ENCODE results near the gene EPHA3. TPM values are rescaled to one million over a fixed set of nuclear protein-coding genes. Genes with fewer than 3 reads are reported as not detected.

The EPHA3 gene
- total and polyA plus RNA-seq, 9 of the 15 experiments (the other 6 are each of a cell fraction or from before 2014, with no cell fraction given): not detected

DNA sequence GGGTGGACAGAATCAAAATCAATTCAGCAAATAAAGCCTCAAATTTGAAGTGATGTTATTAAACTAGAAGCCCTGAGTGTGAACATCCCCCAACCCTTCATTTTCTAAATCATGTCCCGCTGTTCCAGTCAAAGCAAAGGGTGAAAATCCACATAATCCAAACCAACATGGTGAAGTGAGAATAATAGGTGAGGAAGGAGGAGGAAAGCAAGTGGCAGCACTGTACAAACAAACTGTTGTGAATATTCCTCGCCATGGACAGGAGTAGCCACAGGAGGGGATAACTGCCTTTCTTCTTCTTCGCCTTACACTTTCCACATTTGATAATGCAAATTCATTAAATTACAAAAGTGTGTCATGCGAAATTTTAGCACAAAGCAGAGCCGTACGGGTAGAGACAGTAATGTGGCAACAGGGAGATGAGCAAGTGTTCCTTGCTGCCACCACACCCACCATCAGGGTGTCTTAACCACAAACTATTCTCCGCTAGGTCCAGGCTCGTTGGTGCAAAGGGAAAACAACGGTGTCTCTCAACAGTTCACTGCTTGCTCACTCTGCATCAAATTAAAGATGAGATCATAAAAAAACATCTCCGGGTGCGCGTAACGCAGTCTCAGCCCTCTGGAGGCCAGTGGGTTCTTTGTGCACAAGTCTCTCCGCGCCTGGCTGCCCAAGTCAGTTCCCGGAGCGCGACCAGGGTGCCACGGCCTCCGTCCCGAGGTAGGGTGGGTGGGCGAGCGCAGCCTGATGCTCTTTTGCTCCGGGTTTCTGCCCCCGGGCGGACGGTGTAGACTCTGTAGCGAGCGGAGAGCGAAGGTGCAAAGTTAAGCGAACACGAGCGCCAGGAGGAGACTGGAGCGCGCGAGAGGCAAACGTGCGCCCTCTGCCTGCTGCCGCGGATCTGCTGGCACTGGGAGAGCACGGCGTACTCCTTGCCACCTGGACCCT lies 6.7 kb downstream of the EPHA3 start:
- H3K9ac ChIP-seq (ENCODE audit: insufficient read depth in 1 of 2, low read depth in 2 of 2, low read length in 2 of 2): no peak overlapping the region
- no peaks in the 10 kb centered on the region for H3K9me1 ChIP-seq (ENCODE audit: control insufficient read depth, insufficient read depth, low read length)
- TF ChIP-seq MAFK (IDR thresholded peaks at IDR 0.05; ENCODE audit: low read length) (no peak), RAD21 (CRISPR knock-in tag; conservative IDR thresholded peaks at IDR 0.05 in 1 of 2, IDR thresholded peaks at IDR 0.05 in 1 of 2) (peak in 1 of 2 experiments; percentile 12; a peak in 1 of 4 replicates)
- in situ Hi-C loops (cut with MboI): no loop called here
- DNase-seq (ENCODE audit: extremely low read depth in 1 of 4, low spot score in 3 of 4) (peak in 1 of 4 experiments; percentile 1), FAIRE-seq (no peak), ATAC-seq (no peak)
- intact Hi-C loops (cut with micrococcal nuclease): no loop called here
- H3K79me2 ChIP-seq (ENCODE audit: control insufficient read depth, insufficient read depth, low read length): no peaks in the 10 kb centered on the region
- no peaks in the 10 kb centered on the region for H4K20me1 ChIP-seq (replicated peaks; ENCODE audit: control insufficient read depth, insufficient read depth, low read length)
- H2AFZ ChIP-seq (ENCODE audit: low read depth, low read length): no peak overlapping the region
- no peak overlapping the region for H3K4me2 ChIP-seq (ENCODE audit: insufficient read depth, low read length)
- H3K27me3 ChIP-seq (ENCODE audit: control insufficient read depth in 2 of 2, insufficient read depth in 2 of 2, low read length in 2 of 2): no peaks in the 10 kb centered on the region
- H3K4me3 ChIP-seq: no peak overlapping the region
- H3K9me3 ChIP-seq (replicated peaks; ENCODE audit: control insufficient read depth, insufficient read depth, low read depth, low read length): no peaks in the 10 kb centered on the region
- ChIA-PET CTCF (ENCODE audit: low intra/inter-chr PET ratio) (no interaction called here), POLR2A (no interaction called here)
- BruUV-seq (replicated peaks): no TSS peak
- 1% methylated on average over 35 of the region's 42 CpGs for WGBS (ENCODE audit: insufficient coverage, low coverage, missing lambda C conversion rate)
- H3K4me1 ChIP-seq (replicated peaks in 1 of 2; ENCODE audit: control insufficient read depth in 2 of 2, insufficient read depth in 2 of 2, low read length in 2 of 2): no peaks in the 10 kb centered on the region
- no peak overlapping the region for H3K27ac ChIP-seq (ENCODE audit: extremely low read depth, low read depth, low read length)
- no peaks in the 10 kb centered on the region for H3K36me3 ChIP-seq (ENCODE audit: control insufficient read depth, insufficient read depth, low read length)

DNA sequence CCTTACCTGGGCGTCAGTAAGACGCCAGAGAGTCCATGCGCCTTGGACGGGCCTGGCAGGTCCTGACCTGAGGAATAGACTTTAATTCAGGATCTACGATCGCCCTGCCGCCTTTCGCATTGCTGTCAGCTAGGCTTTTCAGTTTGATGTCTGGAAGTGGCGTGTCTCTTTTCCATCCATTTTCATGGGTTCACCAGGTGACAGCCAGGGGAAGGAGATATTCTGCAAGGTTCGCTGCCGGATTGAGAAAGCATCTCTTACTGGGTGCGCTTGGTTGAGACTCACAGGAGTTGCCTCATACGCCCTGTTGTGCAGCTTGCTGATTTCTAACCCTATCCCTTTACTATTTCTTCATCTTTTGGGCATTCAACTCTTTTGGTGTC lies 7.4 kb downstream of the EPHA3 start:
- FAIRE-seq (no peak), DNase-seq (ENCODE audit: extremely low read depth in 1 of 4, low spot score in 3 of 4) (no peak), ATAC-seq (no peak)
- intact Hi-C loops (cut with micrococcal nuclease): no loop called here
- no peaks in the 10 kb centered on the region for H3K79me2 ChIP-seq (ENCODE audit: control insufficient read depth, insufficient read depth, low read length)
- no peak overlapping the region for H3K27ac ChIP-seq (ENCODE audit: extremely low read depth, low read depth, low read length)
- H3K27me3 ChIP-seq (ENCODE audit: control insufficient read depth in 2 of 2, insufficient read depth in 2 of 2, low read length in 2 of 2): no peaks in the 10 kb centered on the region
- ChIA-PET POLR2A (no interaction called here), CTCF (ENCODE audit: low intra/inter-chr PET ratio) (no interaction called here)
- H2AFZ ChIP-seq (ENCODE audit: low read depth, low read length): no peak overlapping the region
- WGBS (ENCODE audit: insufficient coverage, low coverage, missing lambda C conversion rate): 3% methylated on average over 5 of the region's 13 CpGs
- in situ Hi-C loops (cut with MboI): no loop called here
- no peaks in the 10 kb centered on the region for H3K4me1 ChIP-seq (replicated peaks in 1 of 2; ENCODE audit: control insufficient read depth in 2 of 2, insufficient read depth in 2 of 2, low read length in 2 of 2)
- no peaks in the 10 kb centered on the region for H3K36me3 ChIP-seq (ENCODE audit: control insufficient read depth, insufficient read depth, low read length)
- no peaks in the 10 kb centered on the region for H4K20me1 ChIP-seq (replicated peaks; ENCODE audit: control insufficient read depth, insufficient read depth, low read length)
- no peak overlapping the region for H3K4me2 ChIP-seq (ENCODE audit: insufficient read depth, low read length)
- no peak overlapping the region for H3K4me3 ChIP-seq
- no peak overlapping the region for H3K9ac ChIP-seq (ENCODE audit: insufficient read depth in 1 of 2, low read depth in 2 of 2, low read length in 2 of 2)
- H3K9me3 ChIP-seq (replicated peaks; ENCODE audit: control insufficient read depth, insufficient read depth, low read depth, low read length): no peaks in the 10 kb centered on the region
- BruUV-seq (replicated peaks): no TSS peak
- H3K9me1 ChIP-seq (ENCODE audit: control insufficient read depth, insufficient read depth, low read length): no peaks in the 10 kb centered on the region
- TF ChIP-seq MAZ (CRISPR knock-in tag; conservative IDR thresholded peaks at IDR 0.05 in 1 of 2, IDR thresholded peaks at IDR 0.05 in 1 of 2) (no peak), PTTG1 (tag; IDR thresholded peaks at IDR 0.05; ENCODE audit: low read depth) (no peak), TFAM (CRISPR knock-in tag; conservative IDR thresholded peaks at IDR 0.05) (no peak), ZSCAN29 (IDR thresholded peaks at IDR 0.05) (no peak)
- TF ChIP-seq, protein P1, sequence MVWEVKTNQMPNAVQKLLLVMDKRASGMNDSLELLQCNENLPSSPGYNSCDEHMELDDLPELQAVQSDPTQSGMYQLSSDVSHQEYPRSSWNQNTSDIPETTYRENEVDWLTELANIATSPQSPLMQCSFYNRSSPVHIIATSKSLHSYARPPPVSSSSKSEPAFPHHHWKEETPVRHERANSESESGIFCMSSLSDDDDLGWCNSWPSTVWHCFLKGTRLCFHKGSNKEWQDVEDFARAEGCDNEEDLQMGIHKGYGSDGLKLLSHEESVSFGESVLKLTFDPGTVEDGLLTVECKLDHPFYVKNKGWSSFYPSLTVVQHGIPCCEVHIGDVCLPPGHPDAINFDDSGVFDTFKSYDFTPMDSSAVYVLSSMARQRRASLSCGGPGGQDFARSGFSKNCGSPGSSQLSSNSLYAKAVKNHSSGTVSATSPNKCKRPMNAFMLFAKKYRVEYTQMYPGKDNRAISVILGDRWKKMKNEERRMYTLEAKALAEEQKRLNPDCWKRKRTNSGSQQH (CRISPR knock-in tag; IDR thresholded peaks at IDR 0.05): no peak
- TF ChIP-seq, protein P2, sequence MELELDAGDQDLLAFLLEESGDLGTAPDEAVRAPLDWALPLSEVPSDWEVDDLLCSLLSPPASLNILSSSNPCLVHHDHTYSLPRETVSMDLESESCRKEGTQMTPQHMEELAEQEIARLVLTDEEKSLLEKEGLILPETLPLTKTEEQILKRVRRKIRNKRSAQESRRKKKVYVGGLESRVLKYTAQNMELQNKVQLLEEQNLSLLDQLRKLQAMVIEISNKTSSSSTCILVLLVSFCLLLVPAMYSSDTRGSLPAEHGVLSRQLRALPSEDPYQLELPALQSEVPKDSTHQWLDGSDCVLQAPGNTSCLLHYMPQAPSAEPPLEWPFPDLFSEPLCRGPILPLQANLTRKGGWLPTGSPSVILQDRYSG (tag; conservative IDR thresholded peaks at IDR 0.05; ENCODE audit: low read depth): no peak
- TF ChIP-seq, protein P3, sequence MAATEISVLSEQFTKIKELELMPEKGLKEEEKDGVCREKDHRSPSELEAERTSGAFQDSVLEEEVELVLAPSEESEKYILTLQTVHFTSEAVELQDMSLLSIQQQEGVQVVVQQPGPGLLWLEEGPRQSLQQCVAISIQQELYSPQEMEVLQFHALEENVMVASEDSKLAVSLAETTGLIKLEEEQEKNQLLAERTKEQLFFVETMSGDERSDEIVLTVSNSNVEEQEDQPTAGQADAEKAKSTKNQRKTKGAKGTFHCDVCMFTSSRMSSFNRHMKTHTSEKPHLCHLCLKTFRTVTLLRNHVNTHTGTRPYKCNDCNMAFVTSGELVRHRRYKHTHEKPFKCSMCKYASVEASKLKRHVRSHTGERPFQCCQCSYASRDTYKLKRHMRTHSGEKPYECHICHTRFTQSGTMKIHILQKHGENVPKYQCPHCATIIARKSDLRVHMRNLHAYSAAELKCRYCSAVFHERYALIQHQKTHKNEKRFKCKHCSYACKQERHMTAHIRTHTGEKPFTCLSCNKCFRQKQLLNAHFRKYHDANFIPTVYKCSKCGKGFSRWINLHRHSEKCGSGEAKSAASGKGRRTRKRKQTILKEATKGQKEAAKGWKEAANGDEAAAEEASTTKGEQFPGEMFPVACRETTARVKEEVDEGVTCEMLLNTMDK (IDR thresholded peaks at IDR 0.05; ENCODE audit: borderline replicate concordance, insufficient read depth, low read depth, low read length, poor library complexity, severe bottlenecking): no peak

Measured in K562 (cell line).